Panc1 (cell line): ENCODE data around the gene SH3BP4. TPM values are rescaled to one million over a fixed set of nuclear protein-coding genes. Genes with fewer than 3 reads are reported as not detected.

Experiments
- ATAC-seq: fragments of 200-7000 bp; cut with Tn5 transposase; 2 replicates; pipeline ENCODE4 v1.9.1; 2020; ENCODE audit warnings: mild to moderate bottlenecking, moderate library complexity
- BruUV-seq: library from RNA; stranded (reverse); fragments of 400-500 nt; replicated peaks from 2 replicates; lab custom pipeline; 2021; lab: Mats Ljungman, UMichigan
- CTCF ChIA-PET: fragments of 300-600 bp; sonication (Branson Sonifier 250); formaldehyde crosslinking; loops from one replicate; lab custom pipeline; 2022; ENCODE audit warnings: antibody characterized with exemption; lab: Charles Lee
- POLR2A ChIA-PET: fragments of 300-600 bp; sonication (Branson Sonifier 250); formaldehyde crosslinking; loops from one replicate; lab custom pipeline; 2022; ENCODE audit warnings: antibody characterized with exemption; lab: Charles Lee
- DNase-seq: peaks from one replicate; pipeline ENCODE4 v3.0.0-alpha.2; 2010; ENCODE audit warnings: low read depth, low spot score
- H3K27ac ChIP-seq: 2 replicates; pipeline ENCODE4 v1.5.1; 2011; ENCODE audit warnings: mild to moderate bottlenecking, low read length, inconsistent platforms
- H3K27me3 ChIP-seq: fragments of 200-500 bp; sonication (Bioruptor generic); 2 replicates; pipeline ENCODE4 v1.6.0; 2014; ENCODE audit warnings: low read length, inconsistent platforms; ENCODE audit not compliant: control insufficient read depth, insufficient read depth
- H3K36me3 ChIP-seq: fragments of 200-500 bp; sonication (Bioruptor generic); 2 replicates; pipeline ENCODE4 v1.5.1; 2014; ENCODE audit warnings: inconsistent platforms, mild to moderate bottlenecking, low read length, moderate library complexity; ENCODE audit not compliant: control insufficient read depth, insufficient read depth
- H3K4me1 ChIP-seq: 2 replicates; pipeline ENCODE4 v1.5.1; 2011; ENCODE audit warnings: inconsistent platforms, mild to moderate bottlenecking, low read length, moderate library complexity; ENCODE audit not compliant: control insufficient read depth, insufficient read depth
- H3K4me3 ChIP-seq, 2 experiments: 2 replicates each; pipeline ENCODE4 v1.5.1; 2011 to 2012; ENCODE audit warnings: low read depth in 2 of 2, low read length in 2 of 2, mild to moderate bottlenecking in 2 of 2, inconsistent platforms in 1 of 2, moderate library complexity in 1 of 2
- H3K9me3 ChIP-seq: fragments of 200-500 bp; sonication (Bioruptor generic); 2 replicates; pipeline ENCODE4 v1.5.1; 2014; ENCODE audit warnings: low read depth, mild to moderate bottlenecking, inconsistent platforms, low read length, moderate library complexity; ENCODE audit not compliant: control insufficient read depth, insufficient read depth
- POLR2AphosphoS5 ChIP-seq: IDR thresholded peaks from 2 replicates; pipeline ENCODE4 v1.6.1; 2012; ENCODE audit warnings: mild to moderate bottlenecking, low read depth, low read length, moderate library complexity
- SIN3A ChIP-seq: IDR thresholded peaks from 2 replicates; pipeline ENCODE4 v1.6.1; 2012; ENCODE audit warnings: low read depth, mild to moderate bottlenecking, low read length, moderate library complexity, borderline replicate concordance; ENCODE audit not compliant: insufficient read depth
- TCF7L2 ChIP-seq: IDR thresholded peaks from 2 replicates; pipeline ENCODE4 v1.6.1; 2011; ENCODE audit warnings: mild to moderate bottlenecking, low read depth, low read length, inconsistent platforms
- in situ Hi-C: cut with HindIII; loops from 2 replicates; pipeline ENCODE4 v1.10.0; 2016; ENCODE audit warnings: low sequenced_read_pairs, low pct_unique_long_range_greater_than_20kb
- intact Hi-C: fragments of 100-400 bp; cut with micrococcal nuclease; formaldehyde crosslinking; loops from one replicate; pipeline ENCODE4 v1.10.0; 2022; ENCODE audit not compliant: unreplicated experiment
- total RNA-seq: library from RNA; stranded (reverse); gene quantifications from one replicate; pipeline ENCODE4 v1.2.1, GENCODE V29; 2021; ENCODE audit not compliant: unreplicated experiment
- TF ChIP-seq, protein P1 (sequence below), 2 experiments: IDR thresholded peaks; 2 replicates each; pipeline ENCODE4 v1.6.1; 2011 to 2012; ENCODE audit warnings: low read depth in 2 of 2, control low read depth in 1 of 2, low read length in 1 of 2, mild to moderate bottlenecking in 1 of 2, moderate library complexity in 1 of 2; ENCODE audit not compliant: insufficient read depth in 1 of 2
- TF ChIP-seq, protein P2 (sequence below): fragments of 450-650 bp; IDR thresholded peaks from 2 replicates; pipeline ENCODE4 v1.5.1; 2017; ENCODE audit warnings: mild to moderate bottlenecking

Gene SH3BP4
- total RNA-seq, 1 experiment from 2014 or later = 133 TPM

DNA sequence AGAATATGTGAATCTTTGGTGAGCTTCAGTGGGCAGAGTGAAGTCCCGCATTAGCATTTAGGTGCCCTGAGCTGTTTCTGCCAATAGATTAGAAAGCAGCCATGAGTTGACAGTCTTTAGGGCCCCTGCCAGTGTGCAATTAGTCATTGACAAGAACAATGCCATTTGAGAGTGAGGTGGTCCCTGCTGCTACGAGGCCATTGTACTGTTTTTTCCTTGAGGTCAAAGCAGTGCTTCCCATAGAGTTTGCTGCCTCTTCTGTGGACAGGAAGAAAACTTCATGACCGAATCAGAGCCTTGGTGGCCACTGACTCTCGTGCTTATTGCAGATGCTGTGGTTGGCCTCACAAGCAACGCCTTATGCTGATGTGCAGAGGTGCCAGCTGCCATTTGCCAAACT is 102.7 kb downstream of the SH3BP4 start:
- peaks cover 15% of the 10 kb centered on the region for H3K36me3 ChIP-seq
- ChIA-PET CTCF (no interaction called here), POLR2A (no interaction called here)
- no peak overlapping the region for H3K4me3 ChIP-seq
- DNase-seq = no peak
- H3K27me3 ChIP-seq = no peaks in the 10 kb centered on the region
- TF ChIP-seq, protein P1, sequence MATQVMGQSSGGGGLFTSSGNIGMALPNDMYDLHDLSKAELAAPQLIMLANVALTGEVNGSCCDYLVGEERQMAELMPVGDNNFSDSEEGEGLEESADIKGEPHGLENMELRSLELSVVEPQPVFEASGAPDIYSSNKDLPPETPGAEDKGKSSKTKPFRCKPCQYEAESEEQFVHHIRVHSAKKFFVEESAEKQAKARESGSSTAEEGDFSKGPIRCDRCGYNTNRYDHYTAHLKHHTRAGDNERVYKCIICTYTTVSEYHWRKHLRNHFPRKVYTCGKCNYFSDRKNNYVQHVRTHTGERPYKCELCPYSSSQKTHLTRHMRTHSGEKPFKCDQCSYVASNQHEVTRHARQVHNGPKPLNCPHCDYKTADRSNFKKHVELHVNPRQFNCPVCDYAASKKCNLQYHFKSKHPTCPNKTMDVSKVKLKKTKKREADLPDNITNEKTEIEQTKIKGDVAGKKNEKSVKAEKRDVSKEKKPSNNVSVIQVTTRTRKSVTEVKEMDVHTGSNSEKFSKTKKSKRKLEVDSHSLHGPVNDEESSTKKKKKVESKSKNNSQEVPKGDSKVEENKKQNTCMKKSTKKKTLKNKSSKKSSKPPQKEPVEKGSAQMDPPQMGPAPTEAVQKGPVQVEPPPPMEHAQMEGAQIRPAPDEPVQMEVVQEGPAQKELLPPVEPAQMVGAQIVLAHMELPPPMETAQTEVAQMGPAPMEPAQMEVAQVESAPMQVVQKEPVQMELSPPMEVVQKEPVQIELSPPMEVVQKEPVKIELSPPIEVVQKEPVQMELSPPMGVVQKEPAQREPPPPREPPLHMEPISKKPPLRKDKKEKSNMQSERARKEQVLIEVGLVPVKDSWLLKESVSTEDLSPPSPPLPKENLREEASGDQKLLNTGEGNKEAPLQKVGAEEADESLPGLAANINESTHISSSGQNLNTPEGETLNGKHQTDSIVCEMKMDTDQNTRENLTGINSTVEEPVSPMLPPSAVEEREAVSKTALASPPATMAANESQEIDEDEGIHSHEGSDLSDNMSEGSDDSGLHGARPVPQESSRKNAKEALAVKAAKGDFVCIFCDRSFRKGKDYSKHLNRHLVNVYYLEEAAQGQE (IDR thresholded peaks at IDR 0.05; ENCODE audit: insufficient read depth in 1 of 2, low read depth in 2 of 2, low read length in 1 of 2) = no peak
- TF ChIP-seq, protein P2, sequence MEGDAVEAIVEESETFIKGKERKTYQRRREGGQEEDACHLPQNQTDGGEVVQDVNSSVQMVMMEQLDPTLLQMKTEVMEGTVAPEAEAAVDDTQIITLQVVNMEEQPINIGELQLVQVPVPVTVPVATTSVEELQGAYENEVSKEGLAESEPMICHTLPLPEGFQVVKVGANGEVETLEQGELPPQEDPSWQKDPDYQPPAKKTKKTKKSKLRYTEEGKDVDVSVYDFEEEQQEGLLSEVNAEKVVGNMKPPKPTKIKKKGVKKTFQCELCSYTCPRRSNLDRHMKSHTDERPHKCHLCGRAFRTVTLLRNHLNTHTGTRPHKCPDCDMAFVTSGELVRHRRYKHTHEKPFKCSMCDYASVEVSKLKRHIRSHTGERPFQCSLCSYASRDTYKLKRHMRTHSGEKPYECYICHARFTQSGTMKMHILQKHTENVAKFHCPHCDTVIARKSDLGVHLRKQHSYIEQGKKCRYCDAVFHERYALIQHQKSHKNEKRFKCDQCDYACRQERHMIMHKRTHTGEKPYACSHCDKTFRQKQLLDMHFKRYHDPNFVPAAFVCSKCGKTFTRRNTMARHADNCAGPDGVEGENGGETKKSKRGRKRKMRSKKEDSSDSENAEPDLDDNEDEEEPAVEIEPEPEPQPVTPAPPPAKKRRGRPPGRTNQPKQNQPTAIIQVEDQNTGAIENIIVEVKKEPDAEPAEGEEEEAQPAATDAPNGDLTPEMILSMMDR = no peak
- TF ChIP-seq SIN3A (no peak), TCF7L2 (no peak), POLR2AphosphoS5 (no peak; the same call in 1 of the 2 replicates)
- peaks cover 12% of the 10 kb centered on the region for H3K4me1 ChIP-seq
- no peak overlapping the region for H3K27ac ChIP-seq
- no peak for ATAC-seq
- TSS peak; percentile 57 for BruUV-seq
- intact Hi-C loops = no loop called here
- no peaks in the 10 kb centered on the region for H3K9me3 ChIP-seq
- in situ Hi-C loops = no loop called here

DNA sequence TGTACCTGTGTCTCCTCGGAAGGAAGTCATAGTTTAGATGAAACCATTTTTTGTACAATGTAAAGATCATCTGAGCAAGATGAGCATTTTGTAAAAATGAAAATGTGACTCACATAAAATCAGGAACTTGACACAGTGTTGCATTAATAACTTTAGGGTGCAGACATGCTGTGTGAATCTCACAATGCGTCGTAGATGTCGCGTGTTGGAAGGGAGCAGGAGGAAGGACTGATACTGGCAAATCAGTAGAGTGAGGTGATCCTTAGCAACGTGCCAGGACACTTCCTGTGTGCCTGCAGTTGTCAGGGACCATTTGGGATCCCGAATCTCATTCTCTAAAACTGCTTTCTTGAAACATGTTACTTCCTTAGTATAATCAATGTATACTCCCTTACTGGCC is 103.1 kb downstream of the SH3BP4 start:
- TF ChIP-seq, protein P1 (IDR thresholded peaks at IDR 0.05; ENCODE audit: insufficient read depth in 1 of 2, low read depth in 2 of 2, low read length in 1 of 2) = no peak
- TF ChIP-seq POLR2AphosphoS5 = no peak
- no peak for TF ChIP-seq TCF7L2
- TF ChIP-seq, protein P2 = no peak
- no peak for TF ChIP-seq SIN3A
- peaks cover 12% of the 10 kb centered on the region for H3K4me1 ChIP-seq

More for the DNA sequence above, 103.1 kb downstream of the SH3BP4 start:
- Histone ChIP-seq H3K4me3 (no peak overlapping the region), H3K36me3 (peaks cover 15% of the 10 kb centered on the region), H3K27me3 (no peaks in the 10 kb centered on the region), H3K27ac (no peak overlapping the region), H3K9me3 (no peaks in the 10 kb centered on the region)
- CTCF ChIA-PET = no interaction called here
- DNase-seq (no peak), ATAC-seq (no peak)
- intact Hi-C loops = no loop called here
- POLR2A ChIA-PET = no interaction called here
- in situ Hi-C loops = no loop called here
- BruUV-seq = no TSS peak
